ENCODE results near the gene ARL14. TPM values are rescaled to one million over a fixed set of nuclear protein-coding genes. Genes with fewer than 3 reads are reported as not detected.

ARL14 gene
- total RNA-seq: under 0.01 and 0.50 TPM in 2 replicates

GRCh38 chr3:160676547-160677303 lies at the start of gene ARL14:
Gene ARL14 (plus strand): TSS chr3:160677160. CDS start chr3:160677347, 187 bp downstream.

Other genes with a start within 250 kb of the ARL14 start
- gene TRIM59, start 227.4 kb upstream of the ARL14 start, total RNA-seq: 5.7 and 8.5 TPM in 2 replicates
- 59.8 and 59.9 TPM in 2 replicates for gene KPNA4, start 111.6 kb upstream of the ARL14 start, total RNA-seq
- 4.1 and 10.8 TPM in 2 replicates for gene PPM1L, start 79.1 kb downstream of the ARL14 start, total RNA-seq

Data from nasal cavity respiratory epithelium epithelial cell of viscerocranial mucosa (primary cell).